Activated T-helper 1 cell treated with Interleukin-2 at 50 U/mL for 16 hours (primary cell): ENCODE measurements around the gene FKBP10.

Source experiments
- DNase-seq: peaks from one replicate; pipeline ENCODE4 v3.0.0-alpha.2; 2020; ENCODE audit warnings: low read depth

Gene FKBP10

DNA sequence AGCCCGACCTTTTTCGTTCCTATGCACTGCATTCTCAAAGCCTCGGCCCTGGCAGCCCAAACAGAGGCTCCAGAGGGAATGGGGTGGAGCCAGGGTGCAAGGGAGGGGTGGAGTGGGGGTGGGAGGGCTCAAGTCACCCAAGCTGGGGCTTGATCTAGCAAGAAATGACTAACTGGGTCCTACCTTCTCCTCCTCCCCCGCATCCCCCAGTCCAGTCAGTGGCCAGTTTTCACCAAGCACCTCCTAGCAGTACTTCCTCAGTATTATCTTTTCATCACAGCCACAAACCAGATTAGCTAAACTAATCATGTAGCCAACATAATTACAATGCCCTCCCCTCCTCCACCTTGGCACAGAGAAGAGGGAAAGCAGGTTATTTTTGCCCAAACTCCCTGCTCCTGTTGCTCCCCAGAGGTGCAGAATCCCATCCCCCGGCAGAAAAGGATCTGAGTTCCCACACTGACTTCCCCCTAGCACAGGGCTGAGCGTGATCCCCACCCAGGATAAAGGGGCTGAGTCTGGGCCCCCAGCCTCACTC, 28.5 kb upstream of the FKBP10 start:
- DNase-seq = no peak

DNA sequence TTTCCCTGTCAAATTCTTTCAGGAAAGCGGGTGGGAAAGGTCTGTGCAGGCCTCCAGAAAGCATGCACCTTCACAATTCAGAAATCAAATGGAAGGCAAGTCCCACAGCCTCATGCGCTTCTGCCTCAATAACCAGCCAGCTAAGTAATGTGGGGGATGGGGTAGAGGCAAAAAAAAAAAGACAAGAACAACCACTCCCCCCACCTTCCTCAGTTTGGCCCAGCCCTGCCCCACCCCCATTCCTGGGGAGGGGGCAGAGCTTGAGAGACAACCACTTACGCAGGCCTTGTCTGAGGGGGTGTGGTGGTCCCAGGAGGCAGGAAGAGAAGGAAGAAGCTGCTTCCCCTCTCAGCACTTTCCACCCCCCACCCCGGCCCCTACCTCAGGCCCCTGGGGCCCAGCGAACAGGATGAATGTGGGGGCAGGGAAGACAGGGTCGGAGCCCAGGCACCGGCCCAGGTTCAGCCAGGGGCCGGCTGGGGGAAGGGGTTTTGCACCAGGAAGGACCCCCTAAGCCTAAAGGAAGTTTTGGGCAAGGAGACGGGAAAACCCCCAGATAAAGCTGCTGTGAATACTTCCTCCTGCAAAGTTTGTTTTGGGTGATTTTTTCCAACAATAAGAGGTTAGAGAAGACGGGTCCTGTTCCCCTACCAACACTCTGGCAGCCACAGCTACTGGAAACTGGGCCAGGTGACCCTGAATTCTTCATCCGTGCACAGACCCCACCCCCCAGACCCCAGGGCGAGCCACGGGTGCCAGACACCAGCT, 27.5 kb upstream of the FKBP10 start:
- DNase-seq = no peak

DNA sequence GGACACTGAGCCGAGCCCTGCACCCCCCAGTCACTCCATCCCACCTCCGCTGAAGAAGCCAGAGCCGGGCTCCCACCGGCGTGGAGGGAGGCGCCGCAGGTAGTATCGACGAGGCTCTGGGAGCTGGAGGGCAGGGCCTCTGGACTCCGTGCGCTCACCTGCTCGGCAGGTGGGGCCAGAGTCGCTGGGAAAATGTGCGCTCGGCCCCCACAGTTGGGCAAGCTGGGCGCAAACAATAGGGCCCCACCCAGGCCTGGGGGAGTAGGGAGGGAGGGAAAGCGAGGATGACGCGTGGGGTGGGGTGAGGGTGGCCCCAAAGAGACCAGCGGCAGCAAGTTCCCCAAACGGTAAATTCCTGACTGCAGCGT, 27.0 kb upstream of the FKBP10 start:
- DNase-seq = no peak

GRCh38 chr17:41786227-41787020, 26.4 kb upstream of the FKBP10 start, which contains the start of gene JUP:
Gene JUP (minus strand): TSS chr17:41786711. CDS start chr17:41771854, 14,857 bp downstream.
- DNase-seq = peak; percentile 72

DNA sequence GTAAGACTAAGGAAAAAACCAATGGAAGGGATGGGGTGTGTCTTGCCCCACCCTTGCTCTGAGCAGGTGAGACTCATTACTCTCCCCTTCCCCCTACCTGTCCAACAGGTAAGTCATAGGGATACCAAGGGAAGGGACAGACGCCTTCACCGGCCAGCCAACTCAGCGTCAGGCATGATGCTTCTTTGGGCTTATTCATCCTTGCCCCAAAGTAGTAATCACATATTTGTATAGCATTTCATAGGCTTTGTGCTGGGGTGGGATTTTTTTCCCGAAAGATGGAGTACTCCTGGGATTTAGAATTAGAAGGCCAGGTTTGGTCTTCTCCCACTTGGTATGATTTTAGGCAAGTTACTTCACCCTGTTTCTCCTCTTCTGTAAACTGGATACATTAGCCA, 25.8 kb upstream of the FKBP10 start:
- DNase-seq = no peak

DNA sequence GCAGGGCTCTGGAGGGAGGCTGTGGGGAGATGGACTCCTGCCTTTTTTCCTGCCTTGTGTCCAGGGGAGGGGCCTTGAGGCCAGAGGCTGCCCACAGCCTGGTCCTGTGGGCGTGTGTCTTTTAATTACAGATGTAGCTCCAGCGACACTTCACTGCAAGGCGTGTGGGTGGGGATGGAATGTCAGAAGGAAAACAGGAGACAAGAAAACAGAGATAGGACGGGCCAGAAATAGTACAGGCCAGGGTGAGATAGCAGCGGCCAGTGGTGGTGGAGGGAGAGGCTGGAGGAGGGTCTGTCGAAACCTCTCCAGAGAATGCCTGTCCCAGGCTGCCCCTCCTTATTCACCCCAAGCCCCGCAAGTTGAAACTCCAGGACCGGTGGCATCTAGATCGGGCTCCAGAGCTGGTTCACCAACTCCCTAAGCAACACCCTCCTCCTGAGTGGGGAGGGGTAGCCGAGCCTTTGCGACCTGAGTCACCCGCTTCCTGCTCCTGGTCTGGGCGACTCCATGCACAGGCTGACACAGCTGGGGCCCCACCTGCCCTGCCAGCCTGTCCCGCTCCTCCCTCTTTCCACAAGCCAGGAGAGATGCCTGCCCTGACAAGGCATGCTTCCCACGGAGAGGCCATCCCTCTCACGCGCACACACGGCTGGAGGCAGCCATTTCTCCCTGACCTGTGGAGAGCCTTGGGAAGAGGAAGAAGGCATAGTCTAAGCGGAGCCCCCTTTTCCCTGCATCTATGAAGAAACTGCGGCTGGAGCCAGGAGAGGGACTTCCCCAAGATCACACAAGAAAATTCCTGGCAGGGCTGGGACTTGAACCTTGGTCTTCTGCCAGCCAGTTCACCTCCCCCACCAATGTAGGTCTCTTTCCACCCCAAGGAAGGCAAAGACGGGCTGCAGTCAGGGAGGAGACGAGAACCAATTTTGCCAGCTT, 19.7 kb upstream of the FKBP10 start:
- DNase-seq = no peak

DNA sequence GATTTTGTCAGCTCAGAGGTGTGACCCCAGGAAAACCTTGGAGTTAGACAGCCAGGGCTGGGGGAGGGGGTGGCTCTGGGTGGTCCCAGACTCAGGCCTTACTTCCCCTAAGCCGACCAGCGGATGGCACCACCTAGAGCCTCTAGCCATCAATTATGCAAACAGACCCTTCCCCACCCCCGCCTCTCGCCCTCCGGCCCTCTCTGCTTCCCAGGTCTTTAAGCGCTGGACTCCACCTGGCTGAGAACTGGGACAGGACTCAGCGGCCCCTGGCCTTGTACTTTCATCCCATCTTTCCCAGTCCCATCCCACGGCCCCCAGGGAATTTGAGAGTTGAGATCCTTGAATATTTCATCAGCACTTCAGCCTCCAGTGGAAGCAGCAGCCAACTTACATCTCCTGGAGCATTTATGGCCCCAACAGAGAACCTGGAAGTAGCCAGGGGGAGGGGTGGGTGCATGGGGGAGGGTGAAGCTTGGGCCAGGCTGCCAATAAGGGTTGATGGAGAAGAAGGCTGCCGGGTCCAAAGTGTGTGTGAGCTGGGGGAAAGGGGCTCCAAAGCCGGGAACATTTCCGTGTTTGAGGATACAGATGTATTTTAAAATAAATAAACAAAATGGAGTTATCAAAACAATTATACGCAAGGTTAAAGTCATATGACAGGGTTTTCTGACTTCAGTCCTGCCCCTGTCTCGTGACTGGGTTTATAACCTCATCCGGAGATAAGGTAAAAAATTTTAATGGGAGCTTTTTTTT, 18.8 kb upstream of the FKBP10 start:
- DNase-seq = no peak

DNA sequence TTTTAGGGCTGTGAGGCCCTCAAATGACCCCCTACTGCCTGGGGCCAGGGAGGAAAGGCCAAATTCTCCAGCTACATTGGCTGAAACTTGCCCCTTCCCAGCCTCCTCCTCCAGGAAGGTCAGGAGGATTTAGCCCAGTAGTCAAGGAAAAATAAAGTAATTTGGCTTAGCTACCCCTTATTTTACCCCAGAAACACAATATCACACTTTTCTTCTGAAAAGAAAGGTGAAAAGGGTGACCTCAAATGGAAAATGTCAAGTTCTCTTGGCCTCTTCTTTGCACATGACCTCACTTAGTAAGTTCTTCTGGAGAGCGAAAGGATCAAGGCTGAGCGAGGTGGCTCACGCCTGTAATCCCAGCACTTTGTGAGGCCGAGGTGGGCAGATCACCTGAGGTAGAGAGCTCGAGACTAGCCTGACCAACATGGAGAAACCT, 18.2 kb upstream of the FKBP10 start:
- no peak for DNase-seq

DNA sequence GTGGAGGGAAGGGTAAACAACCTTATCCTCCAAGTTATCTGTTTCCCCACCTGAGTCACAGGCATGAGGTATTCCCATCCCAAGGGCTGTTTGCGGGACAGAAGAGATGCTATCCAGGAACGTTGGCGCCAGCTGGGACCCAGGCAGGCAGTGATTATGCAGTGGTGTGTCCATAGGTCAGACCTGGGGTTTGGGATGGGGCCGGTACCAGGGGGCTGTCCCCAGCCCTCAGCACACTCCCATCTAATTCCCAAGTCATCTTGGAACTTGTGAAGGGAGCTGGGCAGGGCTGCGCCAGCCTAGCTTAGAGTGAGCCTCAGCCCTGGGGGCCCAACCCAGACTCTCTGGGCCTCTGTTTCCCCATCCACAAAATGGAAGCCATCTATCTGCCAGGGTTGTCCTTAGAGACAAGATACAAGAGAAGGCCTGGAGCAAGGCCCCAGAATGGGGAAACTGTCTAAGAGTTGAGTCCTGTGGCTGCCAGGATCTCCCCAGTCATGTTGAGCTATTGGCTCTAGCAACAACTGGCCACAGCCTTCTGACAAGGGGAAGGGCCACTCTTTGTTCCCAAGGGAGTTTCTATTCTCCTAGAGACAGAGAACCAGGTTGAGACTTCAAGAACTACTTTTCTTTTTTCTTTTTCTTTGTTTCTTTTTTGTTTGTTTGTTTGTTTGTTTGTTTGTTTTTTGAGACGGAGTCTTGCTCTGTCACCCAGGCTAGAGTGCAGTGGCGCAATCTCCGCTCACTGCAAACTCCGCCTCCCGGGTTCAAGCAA, 16.5 kb upstream of the FKBP10 start:
- DNase-seq = no peak

DNA sequence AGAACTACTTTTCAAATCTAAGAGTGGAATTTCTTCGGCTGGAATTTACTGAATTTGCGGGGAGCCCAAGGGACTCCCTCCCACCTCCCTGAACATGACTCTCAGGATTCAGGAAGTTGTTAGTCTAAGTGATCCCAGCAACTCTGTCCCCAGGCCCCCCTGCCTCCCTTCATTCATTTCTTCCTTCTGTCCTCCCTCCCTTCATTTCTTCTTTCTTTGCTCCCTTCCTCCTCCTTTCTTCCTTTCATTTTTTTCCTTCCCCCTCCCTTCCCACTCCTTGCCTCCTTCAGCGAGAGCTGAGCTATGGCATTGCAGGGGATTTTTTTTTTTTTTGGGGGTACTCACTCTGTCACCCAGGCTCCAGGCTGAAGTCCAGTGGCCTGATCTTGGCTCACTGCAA, 15.4 kb upstream of the FKBP10 start:
- DNase-seq = no peak

GRCh38 chr17:41799366-41799765, 13.4 kb upstream of the FKBP10 start:
- DNase-seq = no peak

DNA sequence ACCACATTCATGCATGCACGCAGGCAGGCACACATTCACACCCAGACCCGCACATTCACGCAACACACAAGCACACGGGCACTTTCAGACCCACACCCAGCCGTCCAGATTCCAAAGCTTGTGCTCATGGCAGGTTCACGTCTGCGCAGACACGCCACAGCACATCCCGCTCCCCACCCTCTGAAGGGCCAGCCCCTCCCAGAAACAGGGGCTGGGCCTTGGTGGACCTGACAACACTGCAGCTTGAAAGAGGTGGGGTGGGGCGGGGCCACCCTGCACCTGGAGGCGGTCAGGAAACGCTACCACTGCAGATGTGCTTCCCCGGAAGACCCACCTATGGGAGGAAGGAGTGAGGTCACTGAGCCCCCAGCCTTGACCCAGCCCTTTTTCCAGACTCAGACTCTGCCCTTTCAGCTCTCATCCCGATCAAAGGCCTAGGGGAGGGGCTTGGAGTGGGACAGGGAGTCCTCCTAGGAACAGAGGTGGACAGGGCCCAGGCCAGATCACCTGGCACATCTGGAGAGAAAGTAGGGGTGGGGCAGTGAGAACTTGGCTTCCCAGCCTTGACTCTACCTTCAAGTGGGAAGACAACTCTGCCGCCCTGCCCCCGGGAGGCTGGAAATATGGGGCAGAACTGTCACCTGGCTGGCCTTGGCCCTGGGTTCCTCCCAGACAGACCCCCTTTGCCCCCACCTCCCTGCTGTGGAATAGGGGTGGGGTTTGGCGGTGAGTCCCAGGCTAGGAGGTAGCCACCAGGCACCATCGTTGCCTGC, 12.0 kb upstream of the FKBP10 start:
- no peak for DNase-seq

DNA sequence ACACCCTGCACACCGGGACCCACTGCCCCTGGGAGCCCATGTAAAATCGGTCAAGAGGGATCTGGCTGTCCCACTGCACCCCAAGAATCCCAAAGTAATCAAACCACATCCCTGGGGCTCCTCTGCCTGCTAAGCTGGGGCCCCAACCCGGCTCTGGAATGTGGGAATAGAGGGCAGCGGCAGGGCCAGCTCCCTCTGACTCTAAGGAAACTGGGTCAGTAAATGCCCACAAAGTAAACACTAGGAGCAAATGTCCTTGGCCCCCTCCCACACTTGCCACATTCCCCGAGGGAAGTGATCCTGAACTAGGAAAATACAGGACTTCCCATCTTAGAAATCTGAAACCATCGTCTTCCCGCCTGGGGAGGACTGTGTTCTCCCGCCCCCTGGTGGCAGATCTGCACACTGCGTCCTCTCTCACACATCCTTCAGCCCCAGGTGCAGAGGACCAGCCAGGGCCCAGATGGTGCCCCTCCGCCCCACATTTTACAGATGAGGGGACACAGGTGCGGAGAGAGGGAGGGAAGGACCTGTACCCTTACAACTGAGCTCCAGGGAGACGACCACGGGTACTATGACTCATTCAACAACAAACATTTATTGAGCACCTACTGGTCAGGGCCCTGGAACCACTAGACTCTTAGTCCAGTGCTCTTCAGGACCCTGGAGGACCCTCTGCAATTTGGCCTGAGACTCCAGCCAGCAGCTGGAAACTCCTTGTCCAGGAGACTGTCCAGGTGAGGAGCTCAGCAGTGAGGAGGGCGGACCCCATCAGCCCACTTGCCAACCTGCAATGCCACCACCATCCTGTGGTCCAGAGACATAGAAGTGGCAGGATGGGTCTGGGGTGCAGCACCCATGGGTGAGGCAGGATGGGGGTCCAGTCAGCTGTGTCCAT, 11.2 kb upstream of the FKBP10 start:
- DNase-seq = peak; percentile 50

GRCh38 chr17:41803049-41804020, 9.5 kb upstream of the FKBP10 start:
- no peak for DNase-seq

- DNase-seq = no peak
These were observed 5.9 kb upstream of the FKBP10 start for GRCh38 chr17:41806685-41807445.

DNA sequence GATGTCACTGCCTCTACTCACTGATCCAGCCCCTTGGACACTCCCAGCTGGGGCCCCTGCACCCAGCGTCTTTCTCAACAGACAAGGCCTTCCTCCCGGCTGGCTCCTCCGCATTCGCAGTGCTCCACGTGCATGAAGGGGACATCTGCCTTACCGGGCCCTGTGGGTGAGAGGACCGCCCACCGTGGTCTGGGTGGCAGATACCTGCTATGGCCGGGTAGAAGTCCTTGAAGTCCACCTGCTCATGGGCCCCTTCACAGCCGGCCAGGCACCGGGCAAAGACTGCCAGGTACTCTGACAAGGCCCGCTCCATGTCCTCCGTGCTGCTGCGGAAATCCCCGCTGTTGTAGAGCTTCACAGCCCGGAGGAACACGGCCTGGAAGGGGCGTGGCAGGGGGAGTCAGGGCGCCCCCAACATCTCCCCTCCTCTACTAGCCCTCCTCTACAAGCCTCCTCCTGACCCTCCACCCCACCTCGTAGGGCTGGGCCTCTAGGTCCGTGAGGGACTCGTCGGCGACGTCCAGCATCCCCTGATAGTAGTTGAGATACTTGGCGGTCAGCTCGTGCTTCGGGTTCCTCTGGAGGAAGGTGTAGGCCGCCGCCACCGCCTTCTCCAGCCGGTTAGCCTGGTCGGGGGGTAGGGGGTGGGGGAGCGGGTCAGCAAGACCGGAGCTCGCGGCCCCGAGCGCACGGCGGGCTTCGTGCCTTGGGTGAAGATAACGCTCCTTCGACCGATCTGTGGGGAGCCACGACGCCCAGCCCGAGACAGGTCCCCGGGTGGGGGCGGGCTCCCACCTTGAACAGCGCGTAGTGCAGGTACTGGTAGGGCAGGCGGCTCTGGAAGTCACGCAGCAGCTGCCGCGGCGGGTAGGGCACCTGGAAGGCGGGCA, 1.9 kb upstream of the FKBP10 start:
- DNase-seq = no peak
